ENCODE data around the gene TAS1R3.

DNA sequence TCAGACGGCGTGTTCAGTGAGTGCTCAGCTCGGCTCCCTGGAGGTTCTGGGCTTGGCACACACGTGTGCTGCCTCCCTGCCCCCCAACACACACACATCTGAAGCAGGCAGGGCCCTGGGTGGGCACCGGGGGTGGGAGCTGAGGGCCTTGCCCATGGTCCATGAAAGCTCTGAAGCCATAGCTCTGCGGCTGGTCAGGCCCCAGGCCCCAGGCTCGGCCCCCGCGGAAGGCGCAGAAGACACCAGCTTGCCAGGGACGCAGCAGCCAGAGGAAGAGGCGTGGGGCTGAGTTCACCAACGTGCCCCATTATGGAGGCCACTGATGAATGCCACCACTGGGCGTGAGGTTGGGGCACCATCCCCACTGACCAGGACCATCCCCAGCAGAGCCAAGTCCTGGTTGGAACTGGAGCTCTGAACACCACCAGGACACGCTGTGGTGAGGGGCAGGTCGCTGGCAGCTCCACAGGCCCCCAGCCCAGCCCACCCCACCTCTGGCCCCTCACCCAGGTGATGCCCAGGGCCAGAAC, 39.8 kb downstream of the TAS1R3 start:
- TF ChIP-seq EZH2 (IDR thresholded peaks at IDR 0.05; ENCODE audit: borderline replicate concordance, control insufficient read depth, low read depth, low read length) (no peak), POLR2A (IDR thresholded peaks at IDR 0.05; ENCODE audit: low read depth, low read length) (peak; percentile 31; the same call in 1 of the 2 replicates), NBN (IDR thresholded peaks at IDR 0.05) (no peak), ETV6 (conservative IDR thresholded peaks at IDR 0.05 in 1 of 2, IDR thresholded peaks at IDR 0.05 in 1 of 2; ENCODE audit: borderline replicate concordance in 1 of 2, low read depth in 1 of 2) (no peak), POLR2AphosphoS5 (IDR thresholded peaks at IDR 0.05; ENCODE audit: low read length) (no peak)
- TF ChIP-seq, protein P1, sequence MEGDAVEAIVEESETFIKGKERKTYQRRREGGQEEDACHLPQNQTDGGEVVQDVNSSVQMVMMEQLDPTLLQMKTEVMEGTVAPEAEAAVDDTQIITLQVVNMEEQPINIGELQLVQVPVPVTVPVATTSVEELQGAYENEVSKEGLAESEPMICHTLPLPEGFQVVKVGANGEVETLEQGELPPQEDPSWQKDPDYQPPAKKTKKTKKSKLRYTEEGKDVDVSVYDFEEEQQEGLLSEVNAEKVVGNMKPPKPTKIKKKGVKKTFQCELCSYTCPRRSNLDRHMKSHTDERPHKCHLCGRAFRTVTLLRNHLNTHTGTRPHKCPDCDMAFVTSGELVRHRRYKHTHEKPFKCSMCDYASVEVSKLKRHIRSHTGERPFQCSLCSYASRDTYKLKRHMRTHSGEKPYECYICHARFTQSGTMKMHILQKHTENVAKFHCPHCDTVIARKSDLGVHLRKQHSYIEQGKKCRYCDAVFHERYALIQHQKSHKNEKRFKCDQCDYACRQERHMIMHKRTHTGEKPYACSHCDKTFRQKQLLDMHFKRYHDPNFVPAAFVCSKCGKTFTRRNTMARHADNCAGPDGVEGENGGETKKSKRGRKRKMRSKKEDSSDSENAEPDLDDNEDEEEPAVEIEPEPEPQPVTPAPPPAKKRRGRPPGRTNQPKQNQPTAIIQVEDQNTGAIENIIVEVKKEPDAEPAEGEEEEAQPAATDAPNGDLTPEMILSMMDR (IDR thresholded peaks at IDR 0.05 in 2 of 3, conservative IDR thresholded peaks at IDR 0.05 in 1 of 3; ENCODE audit: control insufficient read depth in 2 of 3, extremely low read depth in 1 of 3, insufficient read depth in 1 of 3, low read depth in 3 of 3, low read length in 3 of 3), result no peak
- TF ChIP-seq, protein P2, sequence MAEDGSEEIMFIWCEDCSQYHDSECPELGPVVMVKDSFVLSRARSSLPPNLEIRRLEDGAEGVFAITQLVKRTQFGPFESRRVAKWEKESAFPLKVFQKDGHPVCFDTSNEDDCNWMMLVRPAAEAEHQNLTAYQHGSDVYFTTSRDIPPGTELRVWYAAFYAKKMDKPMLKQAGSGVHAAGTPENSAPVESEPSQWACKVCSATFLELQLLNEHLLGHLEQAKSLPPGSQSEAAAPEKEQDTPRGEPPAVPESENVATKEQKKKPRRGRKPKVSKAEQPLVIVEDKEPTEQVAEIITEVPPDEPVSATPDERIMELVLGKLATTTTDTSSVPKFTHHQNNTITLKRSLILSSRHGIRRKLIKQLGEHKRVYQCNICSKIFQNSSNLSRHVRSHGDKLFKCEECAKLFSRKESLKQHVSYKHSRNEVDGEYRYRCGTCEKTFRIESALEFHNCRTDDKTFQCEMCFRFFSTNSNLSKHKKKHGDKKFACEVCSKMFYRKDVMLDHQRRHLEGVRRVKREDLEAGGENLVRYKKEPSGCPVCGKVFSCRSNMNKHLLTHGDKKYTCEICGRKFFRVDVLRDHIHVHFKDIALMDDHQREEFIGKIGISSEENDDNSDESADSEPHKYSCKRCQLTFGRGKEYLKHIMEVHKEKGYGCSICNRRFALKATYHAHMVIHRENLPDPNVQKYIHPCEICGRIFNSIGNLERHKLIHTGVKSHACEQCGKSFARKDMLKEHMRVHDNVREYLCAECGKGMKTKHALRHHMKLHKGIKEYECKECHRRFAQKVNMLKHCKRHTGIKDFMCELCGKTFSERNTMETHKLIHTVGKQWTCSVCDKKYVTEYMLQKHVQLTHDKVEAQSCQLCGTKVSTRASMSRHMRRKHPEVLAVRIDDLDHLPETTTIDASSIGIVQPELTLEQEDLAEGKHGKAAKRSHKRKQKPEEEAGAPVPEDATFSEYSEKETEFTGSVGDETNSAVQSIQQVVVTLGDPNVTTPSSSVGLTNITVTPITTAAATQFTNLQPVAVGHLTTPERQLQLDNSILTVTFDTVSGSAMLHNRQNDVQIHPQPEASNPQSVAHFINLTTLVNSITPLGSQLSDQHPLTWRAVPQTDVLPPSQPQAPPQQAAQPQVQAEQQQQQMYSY (CRISPR knock-in tag; IDR thresholded peaks at IDR 0.05), result no peak

All from GM12878 (cell line).